NB4 (cell line): ENCODE data around the gene OLFM1.

Source experiments
- CTCF ChIP-seq: IDR thresholded peaks from one replicate; pipeline ENCODE4 v1.5.1; 2012; ENCODE audit warnings: low read depth, low read length
- MAX ChIP-seq: IDR thresholded peaks from 2 replicates; pipeline ENCODE4 v1.6.1; 2011; ENCODE audit warnings: low read depth, low read length
- MYC ChIP-seq: IDR thresholded peaks from 2 replicates; pipeline ENCODE4 v1.6.1; 2011; ENCODE audit warnings: low read depth, low read length
- POLR2A ChIP-seq: IDR thresholded peaks from 2 replicates; pipeline ENCODE4 v1.6.1; 2011; ENCODE audit warnings: mild to moderate bottlenecking; ENCODE audit not compliant: insufficient read length; ENCODE audit errors: extremely low read depth

- TF ChIP-seq CTCF (no peak), MAX (no peak), MYC (no peak), POLR2A (no peak)
Measured at GRCh38 chr9:135048046-135048757, 39.3 kb upstream of the OLFM1 start.
